IMR-90 (cell line): Measurements from ENCODE around the gene PRDM1. TPM values are rescaled to one million over a fixed set of nuclear protein-coding genes. Genes with fewer than 3 reads are reported as not detected.

Source experiments
- ATAC-seq: fragments of 200-7000 bp; cut with Tn5 transposase; 2 replicates; pipeline ENCODE4 v1.9.1; 2020; ENCODE audit warnings: low read depth, mild to moderate bottlenecking, moderate library complexity
- BruUV-seq: library from RNA; stranded (reverse); fragments of 400-500 nt; replicated peaks from 2 replicates; lab custom pipeline; 2021; lab: Mats Ljungman, UMichigan
- CTCF ChIA-PET: fragments of 300-600 bp; formaldehyde crosslinking; extraction: SDS; loops from one replicate; lab custom pipeline; 2021; ENCODE audit warnings: antibody characterized with exemption; lab: Yijun Ruan, JAX
- POLR2A ChIA-PET: fragments of 300-600 bp; sonication (Branson Sonifier 250); formaldehyde crosslinking; loops from one replicate; lab custom pipeline; 2022; ENCODE audit warnings: antibody characterized with exemption; ENCODE audit not compliant: unreplicated experiment; lab: Charles Lee
- DNase-seq: peaks from one replicate; pipeline ENCODE4 v3.0.0; 2013
- H2AFZ ChIP-seq: replicated peaks from 2 replicates; pipeline ENCODE3; 2013; ENCODE audit warnings: low read length, mild to moderate bottlenecking; ENCODE audit not compliant: poor library complexity
- H2AK5ac ChIP-seq: 2 replicates; pipeline ENCODE4 v1.6.1; 2013; ENCODE audit warnings: low read depth, low read length, inconsistent platforms
- H2AK9ac ChIP-seq: replicated peaks from 2 replicates; pipeline ENCODE3; 2013; ENCODE audit warnings: mild to moderate bottlenecking, low read depth, low read length, moderate library complexity; ENCODE audit not compliant: poor library complexity
- H2BK120ac ChIP-seq: 2 replicates; pipeline ENCODE4 v1.6.1; 2013; ENCODE audit warnings: low read depth, low read length, inconsistent platforms
- H2BK15ac ChIP-seq: 3 replicates; pipeline ENCODE4 v1.6.1; 2013; ENCODE audit warnings: low read depth, low read length, inconsistent platforms
- H2BK20ac ChIP-seq: 2 replicates; pipeline ENCODE4 v1.6.1; 2013; ENCODE audit warnings: low read depth, mild to moderate bottlenecking, inconsistent platforms, low read length, moderate library complexity
- H2BK5ac ChIP-seq: 2 replicates; pipeline ENCODE4 v1.6.1; 2013; ENCODE audit warnings: mild to moderate bottlenecking, low read depth, low read length, inconsistent platforms; ENCODE audit not compliant: poor library complexity, severe bottlenecking
- H3K14ac ChIP-seq: replicated peaks from 2 replicates; pipeline ENCODE4 v1.6.1; 2013; ENCODE audit warnings: low read depth, low read length, inconsistent platforms
- H3K18ac ChIP-seq: 2 replicates; pipeline ENCODE4 v1.6.1; 2013; ENCODE audit warnings: low read depth, low read length, control low read depth
- H3K23ac ChIP-seq: 2 replicates; pipeline ENCODE4 v1.6.1; 2013; ENCODE audit warnings: low read depth, low read length, inconsistent platforms
- H3K27ac ChIP-seq: 2 replicates; pipeline ENCODE4 v1.5.1; 2013; ENCODE audit warnings: mild to moderate bottlenecking, control low read depth, low read length; ENCODE audit not compliant: insufficient read depth
- H3K27me3 ChIP-seq: 2 replicates; pipeline ENCODE4 v1.6.1; 2013; ENCODE audit warnings: low read length; ENCODE audit not compliant: control insufficient read depth, insufficient read depth
- H3K36me3 ChIP-seq: 2 replicates; pipeline ENCODE4 v1.6.1; 2013; ENCODE audit warnings: low read length, mixed read lengths; ENCODE audit not compliant: control insufficient read depth, insufficient read depth
- H3K4ac ChIP-seq: 2 replicates; pipeline ENCODE4 v1.6.1; 2013; ENCODE audit warnings: low read depth, low read length, inconsistent platforms
- H3K4me1 ChIP-seq: 2 replicates; pipeline ENCODE4 v1.6.1; 2013; ENCODE audit warnings: low read length, mixed read lengths; ENCODE audit not compliant: control insufficient read depth, insufficient read depth
- H3K4me2 ChIP-seq: 2 replicates; pipeline ENCODE4 v1.6.1; 2013; ENCODE audit warnings: low read depth, mild to moderate bottlenecking, control low read depth, low read length, moderate library complexity
- H3K4me3 ChIP-seq: 2 replicates; pipeline ENCODE4 v1.5.1; 2013; ENCODE audit warnings: low read depth, mild to moderate bottlenecking, control low read depth, low read length, moderate library complexity; ENCODE audit not compliant: insufficient read depth
- H3K56ac ChIP-seq: 2 replicates; pipeline ENCODE4 v1.6.1; 2013; ENCODE audit warnings: low read length, inconsistent platforms; ENCODE audit not compliant: insufficient read depth; ENCODE audit errors: extremely low read depth
- H3K79me1 ChIP-seq, 2 experiments: 2 replicates each; pipeline ENCODE4 v1.6.1; 2013; ENCODE audit warnings: low read length in 2 of 2, inconsistent platforms in 1 of 2, low read depth in 1 of 2
- H3K9ac ChIP-seq: 2 replicates; pipeline ENCODE4 v1.6.1; 2013; ENCODE audit warnings: low read depth, low read length, control low read depth
- H3K9me1 ChIP-seq: 2 replicates; pipeline ENCODE4 v1.6.1; 2013; ENCODE audit warnings: low read length, inconsistent platforms; ENCODE audit not compliant: insufficient read depth
- H3K9me3 ChIP-seq: 2 replicates; pipeline ENCODE4 v1.6.1; 2013; ENCODE audit warnings: low read length; ENCODE audit not compliant: control insufficient read depth, insufficient read depth
- H4K20me1 ChIP-seq: 2 replicates; pipeline ENCODE4 v1.6.1; 2013; ENCODE audit warnings: low read length, inconsistent platforms; ENCODE audit not compliant: insufficient read depth
- H4K5ac ChIP-seq: 2 replicates; pipeline ENCODE4 v1.6.1; 2013; ENCODE audit warnings: mild to moderate bottlenecking, low read depth, low read length, control low read depth
- H4K8ac ChIP-seq, 2 experiments: 2 replicates each; pipeline ENCODE4 v1.6.1; 2013; ENCODE audit warnings: low read depth in 2 of 2, low read length in 2 of 2, control low read depth in 1 of 2, inconsistent platforms in 1 of 2
- H4K91ac ChIP-seq: 2 replicates; pipeline ENCODE4 v1.6.1; 2013; ENCODE audit warnings: low read depth, low read length, inconsistent platforms; ENCODE audit not compliant: insufficient read depth
- BHLHE40 ChIP-seq: fragments of 150-350 bp; IDR thresholded peaks from 2 replicates; pipeline ENCODE4 v1.6.1; 2016; ENCODE audit warnings: mild to moderate bottlenecking, low read depth, low read length
- CEBPB ChIP-seq: IDR thresholded peaks from 2 replicates; pipeline ENCODE4 v1.6.1; 2012; ENCODE audit warnings: low read depth, low read length, improper control_type of control experiment
- FOS ChIP-seq: fragments of 150-350 bp; IDR thresholded peaks from 2 replicates; pipeline ENCODE4 v1.6.1; 2016; ENCODE audit warnings: low read depth, low read length
- MAFK ChIP-seq: IDR thresholded peaks from 2 replicates; pipeline ENCODE4 v1.6.1; 2012; ENCODE audit warnings: low read depth, low read length, improper control_type of control experiment
- MAZ ChIP-seq: IDR thresholded peaks from 2 replicates; pipeline ENCODE4 v1.6.1; 2012; ENCODE audit warnings: low read depth, mild to moderate bottlenecking, low read length, improper control_type of control experiment, moderate library complexity, borderline replicate concordance
- MXI1 ChIP-seq: IDR thresholded peaks from 2 replicates; pipeline ENCODE4 v1.6.1; 2012; ENCODE audit warnings: low read depth, mild to moderate bottlenecking, low read length, moderate library complexity, borderline replicate concordance
- POLR2A ChIP-seq: IDR thresholded peaks from 2 replicates; pipeline ENCODE4 v1.6.1; 2012; ENCODE audit warnings: mild to moderate bottlenecking, low read depth, low read length
- RAD21 ChIP-seq: IDR thresholded peaks from 2 replicates; pipeline ENCODE4 v1.6.1; 2012; ENCODE audit warnings: low read length, improper control_type of control experiment
- RCOR1 ChIP-seq: IDR thresholded peaks from 2 replicates; pipeline ENCODE4 v1.6.1; 2012; ENCODE audit warnings: mild to moderate bottlenecking, low read length, improper control_type of control experiment; ENCODE audit not compliant: insufficient replicate concordance
- SMC3 ChIP-seq: fragments of 150-350 bp; IDR thresholded peaks from 2 replicates; pipeline ENCODE4 v1.6.1; 2016; ENCODE audit warnings: low read depth, mild to moderate bottlenecking, antibody characterized with exemption, low read length, moderate library complexity
- WGBS, 2 experiments: methylation state at CpG; one replicate each; pipeline versions ENCODE4 v1.1.5 to v1.1.7; 2013; ENCODE audit warnings: missing lambda C conversion rate in 2 of 2; ENCODE audit not compliant: insufficient read length in 1 of 2; ENCODE audit errors: extremely low coverage in 2 of 2; 5-methylcytosine and 5-hydroxymethylcytosine counted together
- dilution Hi-C: fragments of 300-500 bp; cut with HindIII; formaldehyde crosslinking; loops from one replicate; pipeline ENCODE4 v1.14.3; 2018; ENCODE audit warnings: low sequenced_read_pairs; ENCODE audit not compliant: unreplicated experiment
- in situ Hi-C: fragments of 300-500 bp; cut with MboI; formaldehyde crosslinking; loops from 3 replicates; pipeline ENCODE4 v1.14.3; 2019; ENCODE audit warnings: low sequenced_read_pairs, inconsistent platforms, mixed read lengths
- intact Hi-C: fragments of 100-400 bp; cut with micrococcal nuclease; formaldehyde crosslinking; loops from 2 replicates; pipeline ENCODE4 v1.10.0; 2022
- polyA plus RNA-seq, 3 experiments: library from polyadenylated mRNA; depleted of rRNA; stranded (reverse); fragments of >200 nt; gene quantifications; 2 replicates each; pipeline ENCODE4 v1.2.3, GENCODE V29; 2012; ENCODE audit warnings: low replicate concordance in 1 of 3
- total RNA-seq: library from RNA; depleted of rRNA; stranded (reverse); fragments of >200 nt; gene quantifications from 2 replicates; pipeline ENCODE4 v1.2.3, GENCODE V29; 2012
- TF ChIP-seq, protein P1 (sequence below): conservative IDR thresholded peaks from 2 replicates; pipeline ENCODE4 v1.5.1; 2012; ENCODE audit warnings: mild to moderate bottlenecking, low read depth, low read length, improper control_type of control experiment
- TF ChIP-seq, protein P2 (sequence below): fragments of 150-350 bp; IDR thresholded peaks from 2 replicates; pipeline ENCODE4 v1.6.1; 2017; ENCODE audit warnings: mild to moderate bottlenecking, antibody characterized with exemption, low read length, low read depth
- TF ChIP-seq, protein P3 (sequence below): fragments of 150-350 bp; IDR thresholded peaks from 2 replicates; pipeline ENCODE4 v1.6.1; 2016; ENCODE audit warnings: low read depth, mild to moderate bottlenecking, low read length, moderate library complexity, borderline replicate concordance

The PRDM1 gene
- total and polyA plus RNA-seq, 2 of the 4 experiments (the other 2 are of a cell fraction), result 2.3 to 3.0 TPM

DNA sequence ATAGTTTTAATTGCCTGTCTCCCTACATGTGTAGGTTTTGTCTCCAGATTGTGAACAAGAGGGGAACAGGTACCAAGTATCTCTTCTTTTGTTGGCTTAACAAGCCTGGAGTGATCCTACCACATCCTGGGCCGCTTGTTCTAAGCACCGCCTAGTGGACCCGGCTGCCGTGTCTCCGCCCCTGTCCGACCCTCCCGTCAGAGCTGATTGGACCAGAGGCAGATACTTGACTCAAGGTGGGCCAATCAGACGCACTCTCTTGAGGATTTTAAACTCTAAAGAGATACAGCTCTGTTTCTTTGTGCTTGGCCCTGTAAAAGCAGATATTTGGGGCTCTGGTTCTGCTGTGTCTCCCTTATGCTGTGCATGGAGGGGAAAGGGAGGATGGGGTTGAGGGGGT lies 68.2 kb downstream of the PRDM1 start:
- POLR2A ChIA-PET, result no interaction called here

More for the DNA sequence above, 68.2 kb downstream of the PRDM1 start:
- H3K14ac ChIP-seq, result no peak overlapping the region
- DNase-seq (no peak), ATAC-seq (no peak)
- H3K27ac ChIP-seq, result no peak overlapping the region
- no peaks in the 10 kb centered on the region for H4K20me1 ChIP-seq
- H4K8ac ChIP-seq, result no peak overlapping the region
- no TSS peak for BruUV-seq
- no peak for TF ChIP-seq RAD21
- no peak for TF ChIP-seq RCOR1
- TF ChIP-seq, protein P1, sequence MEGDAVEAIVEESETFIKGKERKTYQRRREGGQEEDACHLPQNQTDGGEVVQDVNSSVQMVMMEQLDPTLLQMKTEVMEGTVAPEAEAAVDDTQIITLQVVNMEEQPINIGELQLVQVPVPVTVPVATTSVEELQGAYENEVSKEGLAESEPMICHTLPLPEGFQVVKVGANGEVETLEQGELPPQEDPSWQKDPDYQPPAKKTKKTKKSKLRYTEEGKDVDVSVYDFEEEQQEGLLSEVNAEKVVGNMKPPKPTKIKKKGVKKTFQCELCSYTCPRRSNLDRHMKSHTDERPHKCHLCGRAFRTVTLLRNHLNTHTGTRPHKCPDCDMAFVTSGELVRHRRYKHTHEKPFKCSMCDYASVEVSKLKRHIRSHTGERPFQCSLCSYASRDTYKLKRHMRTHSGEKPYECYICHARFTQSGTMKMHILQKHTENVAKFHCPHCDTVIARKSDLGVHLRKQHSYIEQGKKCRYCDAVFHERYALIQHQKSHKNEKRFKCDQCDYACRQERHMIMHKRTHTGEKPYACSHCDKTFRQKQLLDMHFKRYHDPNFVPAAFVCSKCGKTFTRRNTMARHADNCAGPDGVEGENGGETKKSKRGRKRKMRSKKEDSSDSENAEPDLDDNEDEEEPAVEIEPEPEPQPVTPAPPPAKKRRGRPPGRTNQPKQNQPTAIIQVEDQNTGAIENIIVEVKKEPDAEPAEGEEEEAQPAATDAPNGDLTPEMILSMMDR, result no peak
- TF ChIP-seq POLR2A, result no peak
- no peak for TF ChIP-seq MAZ
- no peak for TF ChIP-seq BHLHE40
- TF ChIP-seq CEBPB, result no peak
- no peak for TF ChIP-seq MXI1
- no peak for TF ChIP-seq SMC3
- no peak for TF ChIP-seq FOS
- TF ChIP-seq, protein P2, sequence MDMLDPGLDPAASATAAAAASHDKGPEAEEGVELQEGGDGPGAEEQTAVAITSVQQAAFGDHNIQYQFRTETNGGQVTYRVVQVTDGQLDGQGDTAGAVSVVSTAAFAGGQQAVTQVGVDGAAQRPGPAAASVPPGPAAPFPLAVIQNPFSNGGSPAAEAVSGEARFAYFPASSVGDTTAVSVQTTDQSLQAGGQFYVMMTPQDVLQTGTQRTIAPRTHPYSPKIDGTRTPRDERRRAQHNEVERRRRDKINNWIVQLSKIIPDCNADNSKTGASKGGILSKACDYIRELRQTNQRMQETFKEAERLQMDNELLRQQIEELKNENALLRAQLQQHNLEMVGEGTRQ, result no peak
- no peak for TF ChIP-seq MAFK
- TF ChIP-seq, protein P3, sequence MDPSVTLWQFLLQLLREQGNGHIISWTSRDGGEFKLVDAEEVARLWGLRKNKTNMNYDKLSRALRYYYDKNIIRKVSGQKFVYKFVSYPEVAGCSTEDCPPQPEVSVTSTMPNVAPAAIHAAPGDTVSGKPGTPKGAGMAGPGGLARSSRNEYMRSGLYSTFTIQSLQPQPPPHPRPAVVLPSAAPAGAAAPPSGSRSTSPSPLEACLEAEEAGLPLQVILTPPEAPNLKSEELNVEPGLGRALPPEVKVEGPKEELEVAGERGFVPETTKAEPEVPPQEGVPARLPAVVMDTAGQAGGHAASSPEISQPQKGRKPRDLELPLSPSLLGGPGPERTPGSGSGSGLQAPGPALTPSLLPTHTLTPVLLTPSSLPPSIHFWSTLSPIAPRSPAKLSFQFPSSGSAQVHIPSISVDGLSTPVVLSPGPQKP, result no peak
- H2BK20ac ChIP-seq, result no peak overlapping the region
- WGBS, 2 experiments, result 98% methylated on average over 7 of the region's 8 CpGs; no CpG with 5 or more reads in 1 of the 2 experiments
- H3K4me3 ChIP-seq, result no peak overlapping the region
- H3K79me1 ChIP-seq, result no peaks in the 10 kb centered on the region
- H2AFZ ChIP-seq, result no peak overlapping the region
- no peaks in the 10 kb centered on the region for H3K27me3 ChIP-seq
- no peak overlapping the region for H3K18ac ChIP-seq
- no peak overlapping the region for H4K91ac ChIP-seq
- no peak overlapping the region for H3K56ac ChIP-seq
- intact Hi-C loops (no loop called here), in situ Hi-C loops (no loop called here), dilution Hi-C loops (no loop called here)
- H2BK120ac ChIP-seq, result no peak overlapping the region
- no peak overlapping the region for H3K23ac ChIP-seq
- H2AK5ac ChIP-seq, result no peak overlapping the region
- no peak overlapping the region for H3K9ac ChIP-seq
- no peak overlapping the region for H2BK5ac ChIP-seq
- H2BK15ac ChIP-seq, result no peak overlapping the region
- H3K9me3 ChIP-seq, result no peaks in the 10 kb centered on the region
- no peaks in the 10 kb centered on the region for H3K36me3 ChIP-seq
- no peak overlapping the region for H3K4ac ChIP-seq
- H2AK9ac ChIP-seq, result no peak overlapping the region
- no peak overlapping the region for H4K5ac ChIP-seq
- peaks cover 10% of the 10 kb centered on the region for H3K4me1 ChIP-seq
- H3K9me1 ChIP-seq, result peaks cover 13% of the 10 kb centered on the region
- CTCF ChIA-PET, result no interaction called here
- H3K4me2 ChIP-seq, result no peak overlapping the region
